ENCODE results near the gene FBXL5.

The FBXL5 gene

GRCh38 chr4:15673337-15673736 is 18.2 kb upstream of the FBXL5 start:
- Histone ChIP-seq H3K9ac (ENCODE audit: low read length) (no peak overlapping the region), H3K36me3 (ENCODE audit: low read length) (peaks cover 6% of the 10 kb centered on the region; the same call in 1 of the 2 replicates), H3K79me2 (ENCODE audit: insufficient read depth, low read length) (peaks cover 90% of the 10 kb centered on the region), H3K4me2 (ENCODE audit: low read depth, low read length, poor library complexity, severe bottlenecking) (no peak overlapping the region), H4K20me1 (ENCODE audit: low read depth, low read length) (no peaks in the 10 kb centered on the region), H3K9me3 (ENCODE audit: insufficient read depth, low read length) (no peaks in the 10 kb centered on the region), H3F3A (ENCODE audit: insufficient read depth) (peaks cover 36% of the 10 kb centered on the region), H3K9me2 (replicated peaks; ENCODE audit: insufficient read depth, low read length) (no peaks in the 10 kb centered on the region), H3K27ac (ENCODE audit: low read depth, low read length) (no peak overlapping the region), H3K4me3 (ENCODE audit: insufficient read depth, low read length, poor library complexity, severe bottlenecking) (no peak overlapping the region), H2AFZ (ENCODE audit: low read depth, low read length, severe bottlenecking) (no peak overlapping the region), H3K27me3 (ENCODE audit: low read length) (no peaks in the 10 kb centered on the region)
- TF ChIP-seq EZH2phosphoT487 (conservative IDR thresholded peaks at IDR 0.05; ENCODE audit: low read length), result no peak
- no peak for TF ChIP-seq CTCF (IDR thresholded peaks at IDR 0.05; ENCODE audit: insufficient read depth, low read length, poor library complexity, severe bottlenecking)

GRCh38 chr4:15672101-15672500 is 16.9 kb upstream of the FBXL5 start:
- Histone ChIP-seq H3K4me2 (ENCODE audit: low read depth, low read length, poor library complexity, severe bottlenecking) (no peak overlapping the region), H3F3A (ENCODE audit: insufficient read depth) (peaks cover 23% of the 10 kb centered on the region), H2AFZ (ENCODE audit: low read depth, low read length, severe bottlenecking) (no peak overlapping the region), H3K79me2 (ENCODE audit: insufficient read depth, low read length) (peaks cover 78% of the 10 kb centered on the region), H3K27me3 (ENCODE audit: low read length) (no peaks in the 10 kb centered on the region), H3K36me3 (ENCODE audit: low read length) (peaks cover 10% of the 10 kb centered on the region; the same call in 1 of the 2 replicates), H4K20me1 (ENCODE audit: low read depth, low read length) (no peaks in the 10 kb centered on the region), H3K9me2 (replicated peaks; ENCODE audit: insufficient read depth, low read length) (no peaks in the 10 kb centered on the region), H3K9me3 (ENCODE audit: insufficient read depth, low read length) (no peaks in the 10 kb centered on the region), H3K4me3 (ENCODE audit: insufficient read depth, low read length, poor library complexity, severe bottlenecking) (no peak overlapping the region), H3K9ac (ENCODE audit: low read length) (no peak overlapping the region), H3K27ac (ENCODE audit: low read depth, low read length) (no peak overlapping the region)
- TF ChIP-seq CTCF (IDR thresholded peaks at IDR 0.05; ENCODE audit: insufficient read depth, low read length, poor library complexity, severe bottlenecking) (no peak), EZH2phosphoT487 (conservative IDR thresholded peaks at IDR 0.05; ENCODE audit: low read length) (no peak)

- H3K27me3 ChIP-seq (ENCODE audit: low read length), result no peaks in the 10 kb centered on the region
- H3K9ac ChIP-seq (ENCODE audit: low read length), result no peak overlapping the region
- no peaks in the 10 kb centered on the region for H3K9me2 ChIP-seq (replicated peaks; ENCODE audit: insufficient read depth, low read length)
- no peak overlapping the region for H2AFZ ChIP-seq (ENCODE audit: low read depth, low read length, severe bottlenecking)
- no peak overlapping the region for H3K4me2 ChIP-seq (ENCODE audit: low read depth, low read length, poor library complexity, severe bottlenecking)
- no peak for TF ChIP-seq CTCF (IDR thresholded peaks at IDR 0.05; ENCODE audit: insufficient read depth, low read length, poor library complexity, severe bottlenecking)
- no peak for TF ChIP-seq EZH2phosphoT487 (conservative IDR thresholded peaks at IDR 0.05; ENCODE audit: low read length)
- peaks cover 11% of the 10 kb centered on the region; the same call in 1 of the 2 replicates for H3K36me3 ChIP-seq (ENCODE audit: low read length)
- H3K9me3 ChIP-seq (ENCODE audit: insufficient read depth, low read length), result no peaks in the 10 kb centered on the region
- no peaks in the 10 kb centered on the region for H4K20me1 ChIP-seq (ENCODE audit: low read depth, low read length)
- H3K4me3 ChIP-seq (ENCODE audit: insufficient read depth, low read length, poor library complexity, severe bottlenecking), result no peak overlapping the region
- peaks cover 63% of the 10 kb centered on the region for H3K79me2 ChIP-seq (ENCODE audit: insufficient read depth, low read length)
- H3K27ac ChIP-seq (ENCODE audit: low read depth, low read length), result no peak overlapping the region
- H3F3A ChIP-seq (ENCODE audit: insufficient read depth), result peaks cover 10% of the 10 kb centered on the region; the same call in 1 of the 2 replicates
These were observed 15.4 kb upstream of the FBXL5 start for GRCh38 chr4:15670576-15670975.
